Stimulated activated naive CD8-positive, alpha-beta T cell treated with anti-CD3 and anti-CD28 coated beads, Interleukin-15, Interleukin-2, amounts not matched to agents 100 ng/mL and 50 ng/mL, for 24 hours (primary cell): ENCODE measurements around the gene CCDC197.

Experiments used
- H3K27ac Mint-ChIP-seq: one replicate; pipeline ENCODE4 v1.8.0; 2021; ENCODE audit warnings: mild to moderate bottlenecking, mixed read lengths
- H3K27me3 Mint-ChIP-seq: one replicate; pipeline ENCODE4 v1.8.0; 2021; ENCODE audit warnings: mixed read lengths
- H3K36me3 Mint-ChIP-seq: one replicate; pipeline ENCODE4 v1.8.0; 2021; ENCODE audit warnings: low read depth, mixed read lengths
- H3K4me1 Mint-ChIP-seq: one replicate; pipeline ENCODE4 v1.8.0; 2021; ENCODE audit warnings: low read depth, mixed read lengths
- H3K4me3 Mint-ChIP-seq: one replicate; pipeline ENCODE4 v1.8.0; 2021; ENCODE audit warnings: mild to moderate bottlenecking, mixed read lengths
- H3K9me3 Mint-ChIP-seq: one replicate; pipeline ENCODE4 v1.8.0; 2021; ENCODE audit warnings: mixed read lengths

CCDC197 gene

DNA sequence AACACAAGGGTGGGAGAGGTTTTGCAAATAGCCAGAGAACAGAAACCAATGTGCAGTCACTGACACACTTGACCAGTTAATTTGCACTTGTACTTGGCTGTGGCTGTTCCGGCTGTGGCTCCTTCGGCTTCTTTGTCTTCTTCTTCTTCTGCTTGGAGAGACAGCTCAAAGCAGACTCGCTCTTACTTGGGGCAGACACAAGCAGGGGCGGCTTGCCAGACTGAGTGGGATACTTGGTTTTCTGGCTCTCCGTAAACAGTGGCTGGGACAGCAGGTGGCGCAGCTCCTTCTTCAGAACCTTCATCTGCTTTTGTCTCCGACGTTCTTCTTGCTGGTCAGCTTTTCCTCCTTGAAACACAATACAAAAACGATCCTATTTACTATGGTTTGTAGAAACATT is 54.0 kb downstream of the CCDC197 start:
- H3K4me3 Mint-ChIP-seq: no peak overlapping the region
- peaks cover 9% of the 10 kb centered on the region for H3K4me1 Mint-ChIP-seq
- H3K27me3 Mint-ChIP-seq: no peaks in the 10 kb centered on the region
- no peaks in the 10 kb centered on the region for H3K9me3 Mint-ChIP-seq
- peaks cover 76% of the 10 kb centered on the region for H3K36me3 Mint-ChIP-seq
- H3K27ac Mint-ChIP-seq: no peak overlapping the region

DNA sequence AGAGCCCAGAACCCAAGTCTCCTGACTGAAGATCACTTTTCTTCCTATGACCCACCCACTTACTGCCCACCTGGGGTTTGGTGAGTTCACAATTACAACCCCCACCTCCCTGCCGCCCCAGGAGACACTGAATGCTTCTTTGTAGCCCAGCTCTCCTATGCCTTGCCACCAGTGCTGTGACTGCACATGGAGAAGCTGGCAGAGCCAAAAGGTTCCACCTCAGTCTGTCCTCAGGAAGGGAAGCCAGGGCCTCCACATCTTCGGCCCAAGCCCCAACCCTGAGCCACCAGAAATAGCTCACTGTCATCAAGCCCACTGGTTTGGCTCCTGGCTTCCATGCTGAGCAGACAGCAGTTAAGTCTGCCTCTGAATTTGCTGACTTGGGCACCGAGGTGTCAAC is 54.7 kb downstream of the CCDC197 start:
- H3K27me3 Mint-ChIP-seq: no peaks in the 10 kb centered on the region
- no peak overlapping the region for H3K27ac Mint-ChIP-seq
- H3K4me3 Mint-ChIP-seq: no peak overlapping the region
- no peaks in the 10 kb centered on the region for H3K9me3 Mint-ChIP-seq
- H3K4me1 Mint-ChIP-seq: peaks cover 16% of the 10 kb centered on the region
- peaks cover 83% of the 10 kb centered on the region for H3K36me3 Mint-ChIP-seq

DNA sequence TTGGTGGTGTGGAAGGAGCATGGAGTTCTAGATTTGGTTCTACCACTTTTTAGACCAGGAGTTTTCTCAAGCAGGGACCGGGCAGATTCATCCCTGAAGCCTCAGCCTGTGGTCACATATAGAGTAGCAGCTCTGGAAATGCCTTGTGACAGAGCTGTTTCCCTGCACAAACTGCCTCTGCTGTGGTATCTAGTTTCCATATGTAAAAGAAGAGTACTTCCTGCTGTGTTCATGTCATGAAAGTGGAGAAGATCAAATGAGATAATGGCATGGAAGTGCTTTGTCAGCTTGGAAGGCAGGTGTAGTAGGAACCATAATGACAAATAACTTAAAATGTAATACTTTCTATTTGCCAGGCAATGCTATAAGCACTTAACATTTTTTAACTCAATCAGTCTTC is 55.1 kb downstream of the CCDC197 start:
- H3K4me3 Mint-ChIP-seq: no peak overlapping the region
- H3K9me3 Mint-ChIP-seq: no peaks in the 10 kb centered on the region
- no peak overlapping the region for H3K27ac Mint-ChIP-seq
- H3K27me3 Mint-ChIP-seq: no peaks in the 10 kb centered on the region
- H3K36me3 Mint-ChIP-seq: peaks cover 82% of the 10 kb centered on the region
- H3K4me1 Mint-ChIP-seq: peaks cover 20% of the 10 kb centered on the region

DNA sequence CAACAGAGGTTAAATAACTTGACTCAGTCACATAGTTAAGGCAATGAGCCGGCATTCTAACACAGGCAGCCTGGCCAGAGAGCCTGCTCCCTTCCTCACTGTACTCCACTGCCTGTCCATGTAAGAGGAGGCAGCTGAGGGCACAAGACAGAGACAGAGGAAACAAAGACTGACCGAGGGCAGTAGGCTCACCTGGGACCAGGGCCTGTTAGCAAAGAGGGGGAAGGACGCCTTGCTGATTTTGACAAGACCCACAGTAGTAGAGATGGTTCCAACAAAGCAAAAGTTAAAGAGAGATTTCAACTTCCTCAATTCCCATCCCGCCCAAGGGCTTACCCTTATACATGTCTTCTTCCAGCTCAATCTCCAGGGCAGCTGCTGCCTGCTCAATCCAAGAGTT is 55.6 kb downstream of the CCDC197 start:
- Mint-ChIP-seq H3K9me3 (no peaks in the 10 kb centered on the region), H3K27me3 (no peaks in the 10 kb centered on the region), H3K27ac (peak overlapping the region; percentile 63), H3K4me3 (no peak overlapping the region), H3K36me3 (peaks cover 84% of the 10 kb centered on the region), H3K4me1 (peaks cover 25% of the 10 kb centered on the region)

DNA sequence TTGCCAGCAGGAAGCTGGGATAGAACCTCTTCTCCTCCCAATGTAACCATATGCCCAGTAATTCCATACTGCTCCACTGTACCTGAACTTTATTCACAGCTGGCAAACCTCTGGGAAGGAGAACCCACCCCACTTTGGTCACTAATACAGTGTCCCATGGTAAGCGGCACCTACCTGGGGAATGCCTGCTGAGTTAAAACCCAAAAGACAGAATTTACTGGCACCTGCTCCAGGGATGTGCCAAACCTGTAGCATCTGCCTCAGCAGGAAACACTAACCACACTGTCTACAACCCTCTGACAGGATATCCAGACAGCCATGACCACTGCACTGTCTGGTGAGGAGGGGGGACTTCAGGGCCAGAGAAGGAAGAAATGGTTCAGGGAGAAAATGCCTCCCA is 57.3 kb downstream of the CCDC197 start:
- H3K4me1 Mint-ChIP-seq: peaks cover 41% of the 10 kb centered on the region

DNA sequence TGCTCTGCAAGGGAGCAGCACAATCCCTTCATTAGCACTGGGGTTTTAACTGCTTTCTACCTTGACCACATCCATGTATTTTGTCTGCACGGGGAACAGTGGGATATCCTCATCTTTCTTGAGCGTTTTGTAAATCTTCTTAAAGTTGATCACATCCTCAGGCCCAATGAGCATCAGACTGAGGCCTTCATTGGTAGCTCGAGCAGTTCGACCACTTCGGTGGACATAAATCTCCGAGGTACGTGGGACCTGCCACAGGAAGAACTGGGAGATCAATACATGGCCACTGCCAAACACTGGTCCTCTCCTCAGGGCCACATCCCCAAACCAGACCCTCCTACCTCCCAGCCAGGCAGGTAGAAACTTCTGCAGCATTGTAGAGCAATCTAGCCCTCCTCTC is 57.8 kb downstream of the CCDC197 start:
- Mint-ChIP-seq H3K9me3 (no peaks in the 10 kb centered on the region), H3K27ac (no peak overlapping the region), H3K4me1 (peaks cover 41% of the 10 kb centered on the region), H3K36me3 (peaks cover 88% of the 10 kb centered on the region), H3K27me3 (no peaks in the 10 kb centered on the region), H3K4me3 (no peak overlapping the region)

More for the DNA sequence above, 57.3 kb downstream of the CCDC197 start:
- Mint-ChIP-seq H3K27ac (no peak overlapping the region), H3K4me3 (no peak overlapping the region), H3K27me3 (no peaks in the 10 kb centered on the region), H3K36me3 (peaks cover 86% of the 10 kb centered on the region), H3K9me3 (no peaks in the 10 kb centered on the region)

DNA sequence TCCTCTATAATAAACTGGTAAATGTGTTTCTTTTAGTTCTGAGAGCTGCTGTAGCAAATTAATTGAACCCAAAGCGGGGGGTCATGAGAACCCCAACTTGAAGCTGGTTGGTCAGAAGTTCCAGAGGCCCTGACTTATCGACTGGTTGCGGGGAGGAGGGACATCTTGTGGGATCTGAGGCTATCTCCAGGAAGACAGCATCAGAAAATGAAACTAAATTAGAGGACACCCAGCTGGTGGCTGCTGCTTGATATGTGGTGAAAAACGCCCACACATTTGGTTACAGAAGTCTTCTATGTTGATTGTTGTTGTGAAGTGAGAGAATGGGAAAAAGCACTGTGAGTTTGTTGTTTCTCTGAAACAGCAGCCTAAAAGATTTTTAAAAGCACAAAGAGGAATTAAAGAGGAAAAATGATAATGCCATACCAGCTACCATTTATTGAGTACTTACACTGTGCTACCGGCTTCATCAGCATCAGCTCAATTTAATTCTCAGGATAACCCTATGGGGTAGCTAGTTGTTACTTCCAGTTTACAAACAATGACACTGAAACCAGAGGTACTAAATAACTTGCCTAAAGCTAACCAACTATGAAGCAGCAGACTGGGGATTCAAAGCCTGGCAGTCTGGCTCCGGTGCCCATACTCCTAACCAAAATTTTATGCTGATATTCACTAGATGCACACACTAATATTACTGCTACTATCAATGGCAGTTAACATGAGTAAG is 59.6 kb downstream of the CCDC197 start:
- Mint-ChIP-seq H3K4me3 (no peak overlapping the region), H3K27ac (peak overlapping the region; percentile 68), H3K9me3 (no peaks in the 10 kb centered on the region), H3K27me3 (no peaks in the 10 kb centered on the region), H3K4me1 (peaks cover 48% of the 10 kb centered on the region), H3K36me3 (peaks cover 87% of the 10 kb centered on the region)

DNA sequence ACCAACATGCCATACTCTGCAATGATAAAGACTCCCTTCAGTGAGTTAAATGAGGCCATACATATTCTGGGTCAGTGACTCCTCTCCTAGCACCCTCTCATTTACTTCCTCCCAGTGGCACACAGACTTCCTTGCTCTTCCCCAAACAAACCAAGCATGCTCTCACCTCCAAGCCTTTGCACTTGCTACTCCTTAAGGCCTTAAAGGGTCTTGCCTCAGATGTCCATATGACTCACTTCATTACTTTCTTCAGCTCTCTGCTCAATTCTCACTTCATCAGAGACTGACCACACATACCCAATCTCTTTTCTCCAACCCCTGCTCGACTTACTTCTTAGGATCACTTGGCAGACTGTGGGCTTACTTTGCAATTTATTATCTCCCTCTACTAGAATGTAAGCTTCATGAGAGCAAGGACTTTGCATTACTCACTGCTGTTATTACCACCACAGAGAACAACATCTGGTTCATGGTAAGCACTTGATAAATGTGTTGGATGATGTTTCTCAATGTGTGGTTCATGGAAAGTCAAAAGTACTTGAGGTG is 61.1 kb downstream of the CCDC197 start:
- Mint-ChIP-seq H3K9me3 (no peaks in the 10 kb centered on the region), H3K27me3 (no peaks in the 10 kb centered on the region), H3K27ac (peak overlapping the region; percentile 8), H3K36me3 (peaks cover 90% of the 10 kb centered on the region), H3K4me3 (no peak overlapping the region), H3K4me1 (peaks cover 40% of the 10 kb centered on the region)
